ENCODE data around the gene NMRK1.

NMRK1 gene

GRCh38 chr9:75087824-75088645 is at the start of gene NMRK1, which contains the start of gene OSTF1:
Gene NMRK1, minus strand, starts transcription at chr9:75088155. Its CDS starts 5,040 bp downstream, at chr9:75083115.
Gene OSTF1, plus strand, starts transcription at chr9:75088514. Its CDS starts 179 bp downstream, at chr9:75088693.
- peak; percentile 93 to 97 for DNase-seq

GRCh38 chr9:75134495-75134894 is 46.5 kb upstream of the NMRK1 start:
- DNase-seq, result peak in 1 of 2 experiments; percentile 1

DNA sequence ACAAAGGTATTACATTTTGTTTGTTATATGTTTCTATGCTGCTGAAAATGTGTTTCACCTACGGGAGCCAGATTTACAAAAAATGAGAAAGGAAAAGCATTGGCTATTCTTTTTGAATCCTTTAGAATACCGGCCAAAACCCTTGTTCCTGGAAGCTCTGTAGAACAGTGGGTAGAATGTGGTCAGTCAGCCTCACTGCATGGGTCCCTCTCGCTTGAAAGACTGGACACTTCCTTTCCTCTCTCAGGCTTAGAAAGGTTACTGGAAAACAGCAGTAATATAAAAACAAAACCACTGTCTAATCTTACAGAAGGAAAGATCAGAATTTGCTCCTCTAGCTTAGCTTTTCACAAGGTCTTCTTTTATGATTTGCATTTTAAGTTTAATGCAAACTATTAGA is 45.4 kb upstream of the NMRK1 start:
- DNase-seq, result no peak

DNA sequence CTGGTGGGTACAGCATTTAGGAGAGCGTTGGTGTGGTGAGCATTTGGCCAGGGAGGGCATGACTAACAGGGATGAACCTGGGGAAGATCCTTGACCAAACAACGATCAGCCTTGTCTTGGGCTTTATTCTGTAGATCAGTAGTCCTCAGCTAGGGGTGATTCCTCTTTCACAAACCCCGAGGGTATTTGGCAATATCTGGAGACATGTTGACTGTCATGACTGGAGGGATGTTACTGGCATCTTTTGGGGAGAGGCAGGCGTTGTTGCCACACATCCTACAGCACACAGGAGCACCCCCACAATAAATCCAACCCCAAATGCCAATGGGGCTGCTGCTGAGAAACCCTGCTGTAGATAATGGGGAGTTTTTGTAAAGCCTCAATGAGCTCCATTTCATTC is 44.3 kb upstream of the NMRK1 start:
- no peak for DNase-seq

GRCh38 chr9:75131700-75132099 is 43.7 kb upstream of the NMRK1 start:
- no peak for DNase-seq

GRCh38 chr9:75130621-75131230 is 42.8 kb upstream of the NMRK1 start:
- DNase-seq, result no peak

- no peak for DNase-seq
Measured at GRCh38 chr9:75130172-75130571, 42.2 kb upstream of the NMRK1 start.

DNA sequence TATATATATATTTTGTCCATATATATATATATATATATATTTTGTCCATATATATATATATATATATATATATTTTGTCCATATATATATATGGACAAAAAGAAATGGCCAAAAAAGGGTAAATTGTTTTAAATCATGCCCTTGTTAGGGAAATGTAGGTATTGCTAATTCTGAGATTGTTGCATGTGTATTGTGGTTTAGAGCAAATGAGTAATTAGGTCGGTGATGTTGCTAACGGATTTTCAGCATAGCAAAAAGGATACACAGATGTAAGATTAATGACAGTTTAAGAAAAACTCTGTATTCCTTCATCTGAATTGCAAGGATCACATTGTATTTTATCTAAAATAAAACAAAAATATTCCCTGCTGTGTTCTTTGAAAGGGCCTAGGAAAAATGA is 40.6 kb upstream of the NMRK1 start:
- DNase-seq, result no peak

GRCh38 chr9:75123696-75124095 is 35.7 kb upstream of the NMRK1 start:
- no peak for DNase-seq

DNA sequence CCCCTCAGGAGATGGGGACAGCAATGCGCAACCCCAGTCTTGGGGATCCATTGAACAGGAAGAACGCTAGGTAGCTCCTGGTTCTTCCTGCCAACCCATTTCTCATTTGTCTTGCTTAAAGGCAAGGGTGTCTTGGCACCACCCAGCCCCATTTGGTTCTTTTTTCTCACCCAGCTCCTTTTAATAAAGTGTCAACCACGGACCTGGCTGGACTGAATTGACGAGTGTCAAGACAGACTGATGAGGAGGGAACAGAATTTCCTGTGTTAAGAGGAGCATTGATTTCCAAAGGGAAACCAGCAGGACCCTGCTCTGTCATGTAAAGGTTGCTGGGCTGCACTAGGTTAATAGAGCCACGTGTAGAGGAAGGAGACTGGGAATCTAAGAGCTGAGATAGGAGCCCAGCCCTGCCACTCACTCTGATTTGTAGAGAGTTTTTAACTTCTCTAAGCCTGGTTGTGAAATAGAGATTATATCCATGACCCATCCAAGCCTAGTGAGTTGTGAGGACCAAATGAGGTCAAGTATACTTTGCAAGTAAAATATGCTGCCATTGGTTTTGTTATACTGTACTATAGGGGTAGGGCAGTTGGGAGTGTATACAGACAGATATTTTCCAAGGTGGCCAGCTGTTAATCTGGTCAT is 34.1 kb upstream of the NMRK1 start:
- DNase-seq, result no peak

- DNase-seq, result no peak
Measured at GRCh38 chr9:75120686-75121085, 32.7 kb upstream of the NMRK1 start.

DNA sequence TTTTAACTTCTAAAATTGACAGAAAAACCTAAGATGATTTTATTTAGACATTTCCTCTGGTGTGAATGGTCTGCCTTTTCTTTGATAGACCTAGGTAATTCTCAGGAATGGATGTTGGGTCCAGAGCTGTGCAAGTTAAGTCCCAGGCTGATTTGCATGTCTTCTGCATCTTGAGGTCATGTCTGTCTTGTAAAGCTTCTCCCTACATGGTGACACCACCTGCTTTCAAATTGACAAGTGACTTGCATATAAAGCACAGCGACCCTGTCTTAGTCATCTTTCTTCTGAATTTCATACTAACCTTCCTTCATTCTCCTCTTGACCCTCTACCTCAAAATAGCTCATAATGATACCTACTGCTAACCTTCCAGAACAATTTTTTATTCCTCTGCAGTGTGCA is 29.6 kb upstream of the NMRK1 start:
- DNase-seq, result no peak

GRCh38 chr9:75116306-75116705 is 28.4 kb upstream of the NMRK1 start:
- DNase-seq, result no peak

DNA sequence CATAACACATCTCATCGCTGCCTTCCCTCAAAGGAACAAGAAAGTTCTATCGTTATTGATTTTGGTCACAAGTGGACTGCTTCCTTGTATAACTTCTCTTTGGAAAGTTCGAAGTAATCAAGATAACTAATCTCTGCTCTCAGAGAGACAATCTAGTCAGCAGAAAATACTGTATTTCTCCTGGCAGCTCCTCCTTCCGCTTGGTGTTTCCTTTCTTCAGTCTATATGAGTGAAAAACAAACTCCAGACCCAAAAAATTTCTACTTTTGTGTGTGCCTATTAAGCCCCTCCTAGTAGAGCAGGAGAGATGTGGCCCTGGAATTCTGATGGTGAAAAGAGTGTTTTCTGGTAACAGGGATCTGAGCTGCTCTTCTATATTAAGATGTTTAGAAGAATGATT is 24.8 kb upstream of the NMRK1 start:
- no peak for DNase-seq

DNA sequence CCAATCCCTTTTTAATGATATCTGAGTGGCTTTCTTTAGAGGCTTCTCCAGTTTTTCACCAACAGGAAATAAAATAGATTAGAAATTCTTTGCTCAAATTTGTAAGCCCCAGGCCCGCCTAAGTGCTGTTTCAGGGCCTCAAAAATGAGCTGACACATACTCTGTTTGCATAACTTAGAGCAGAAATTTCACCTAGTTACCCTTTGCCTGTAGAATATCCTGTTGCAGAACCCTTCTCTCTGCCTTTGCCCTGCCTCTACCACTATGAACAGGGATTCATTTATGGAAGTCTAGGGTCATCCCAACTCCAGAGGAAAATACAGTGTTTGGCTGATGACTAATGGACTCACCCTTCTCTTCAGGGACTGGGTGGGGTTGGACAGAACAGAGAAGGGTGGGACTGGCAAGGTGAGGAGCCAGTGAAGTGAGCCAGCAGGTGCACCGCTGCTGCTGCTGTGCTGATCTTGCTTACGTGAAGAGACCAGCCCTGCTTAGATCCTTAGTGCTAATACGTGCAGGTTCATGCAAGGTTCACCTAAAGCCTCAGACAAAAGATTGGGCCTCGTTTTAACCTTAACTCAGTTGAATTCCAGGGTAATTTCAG is 23.2 kb upstream of the NMRK1 start:
- no peak for DNase-seq

DNA sequence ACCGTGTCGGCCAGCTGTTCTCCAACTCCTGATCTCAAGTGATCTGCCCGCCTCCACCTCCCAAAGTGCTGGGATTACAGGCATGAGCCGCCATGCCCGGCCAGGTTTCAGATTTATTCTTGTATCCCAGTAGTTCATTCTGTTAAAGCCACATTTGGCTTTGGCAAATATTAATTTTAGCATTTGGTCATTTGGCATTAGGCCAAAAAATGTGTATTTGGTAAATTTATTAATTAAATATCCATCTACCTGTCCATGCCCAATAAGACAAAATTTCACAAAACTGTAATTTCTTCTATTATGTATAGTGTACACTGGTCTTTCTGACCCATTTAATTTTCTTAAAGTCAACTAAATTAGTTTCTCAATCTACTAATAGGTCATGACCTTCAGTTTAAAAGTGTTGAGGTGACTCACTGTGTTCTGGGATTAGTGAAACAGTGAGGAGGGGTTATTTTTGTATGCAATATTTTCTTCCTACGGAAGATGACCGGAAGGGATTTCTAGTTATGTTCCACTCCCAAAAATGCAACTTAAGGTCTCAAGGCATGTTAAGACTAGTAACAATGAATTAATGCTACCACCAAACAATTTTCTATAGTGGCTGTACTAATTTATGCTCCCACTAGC is 21.4 kb upstream of the NMRK1 start:
- DNase-seq, result no peak

DNA sequence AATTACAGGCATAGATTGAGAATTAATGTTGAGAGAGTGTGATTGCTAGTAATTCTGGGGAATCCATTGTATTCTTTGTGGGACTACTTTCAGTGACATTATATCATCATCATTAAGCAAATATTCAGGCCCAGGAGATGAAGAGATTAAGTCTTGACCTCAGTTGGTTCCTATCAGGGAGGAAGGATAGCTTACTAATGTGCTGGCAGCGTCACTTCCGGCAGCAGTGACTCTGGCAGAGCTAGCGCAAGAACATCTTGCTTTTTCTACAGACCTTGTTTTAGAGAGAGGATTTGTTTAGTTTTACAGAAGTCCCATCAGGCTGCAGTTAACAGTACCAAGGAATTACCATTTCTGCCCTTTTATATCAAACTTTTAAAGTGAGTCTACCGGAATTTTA is 20.6 kb upstream of the NMRK1 start:
- no peak for DNase-seq

GRCh38 chr9:75106857-75107256 is 18.9 kb upstream of the NMRK1 start:
- no peak for DNase-seq

DNA sequence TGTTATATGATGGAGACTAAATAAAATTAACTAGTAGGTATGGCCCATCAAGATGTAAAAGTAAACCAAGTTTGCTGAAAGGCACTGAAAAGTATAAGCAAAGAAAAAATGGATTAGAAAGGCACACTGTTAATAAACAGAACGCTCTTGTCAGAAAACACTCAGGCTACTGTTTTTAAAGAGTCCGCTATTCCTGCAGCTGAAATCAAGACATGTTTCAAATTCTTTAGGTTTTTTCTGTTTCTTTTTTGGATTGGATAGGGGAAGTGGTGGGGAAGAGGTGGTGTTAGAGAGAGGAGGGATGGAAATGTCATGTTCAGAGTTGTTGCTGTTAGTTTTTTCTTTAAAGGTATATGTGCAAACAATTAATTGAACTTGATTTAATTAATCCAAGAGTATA is 17.9 kb upstream of the NMRK1 start:
- no peak for DNase-seq

GRCh38 chr9:75105019-75105540 is 17.1 kb upstream of the NMRK1 start:
- DNase-seq, result no peak

GRCh38 chr9:75104607-75105006 is 16.7 kb upstream of the NMRK1 start:
- no peak for DNase-seq

- no peak for DNase-seq
Measured at GRCh38 chr9:75102177-75102790, 14.3 kb upstream of the NMRK1 start.
